Lower leg skin (tissue), 3 donors: ENCODE data around the gene SCARB2.

ENCODE experiments used
- CTCF ChIP-seq, 3 donors: fragments of 450-650 bp; IDR thresholded peaks; one replicate each; pipeline ENCODE4 v1.5.1; 2016; ENCODE audit warnings: antibody characterized with exemption in 3 of 3, mild to moderate bottlenecking in 3 of 3, moderate library complexity in 2 of 3
- POLR2A ChIP-seq, 2 donors: fragments of 450-650 bp; IDR thresholded peaks; one replicate each; pipeline ENCODE4 v1.6.1; 2016 to 2017; ENCODE audit warnings: antibody characterized with exemption in 2 of 2, mild to moderate bottlenecking in 1 of 2, moderate library complexity in 1 of 2

- TF ChIP-seq CTCF (IDR thresholded peaks at IDR 0.05) (no peak), POLR2A (IDR thresholded peaks at IDR 0.05) (no peak)
Observed at GRCh38 chr4:76196376-76196775, 17.2 kb downstream of the SCARB2 start.
